Activated naive CD4-positive, alpha-beta T cell treated with anti-CD3 and anti-CD28 coated beads for 36 hours (primary cell): Measurements from ENCODE around the gene FYCO1. TPM values are rescaled to one million over a fixed set of nuclear protein-coding genes. Genes with fewer than 3 reads are reported as not detected.

ENCODE experiments used
- CTCF ChIA-PET: fragments of 350-600 bp; sonication (Branson Sonifier 250); formaldehyde crosslinking; loops from one replicate; lab custom pipeline; 2021; ENCODE audit warnings: antibody characterized with exemption; lab: Charles Lee
- DNase-seq: peaks from one replicate; pipeline ENCODE4 v3.0.0-alpha.2; 2020
- H3K27ac Mint-ChIP-seq: one replicate; pipeline ENCODE4 v1.8.0; 2021; ENCODE audit warnings: mild to moderate bottlenecking, mixed read lengths
- H3K27me3 Mint-ChIP-seq: one replicate; pipeline ENCODE4 v1.8.0; 2021; ENCODE audit warnings: low read depth, mixed read lengths
- H3K36me3 Mint-ChIP-seq: one replicate; pipeline ENCODE4 v1.8.0; 2021; ENCODE audit warnings: low read depth, mixed read lengths
- H3K4me1 Mint-ChIP-seq: one replicate; pipeline ENCODE4 v1.8.0; 2021; ENCODE audit warnings: low read depth, mixed read lengths
- H3K4me3 Mint-ChIP-seq: one replicate; pipeline ENCODE4 v1.8.0; 2021; ENCODE audit warnings: mild to moderate bottlenecking, moderate library complexity, mixed read lengths
- H3K9me3 Mint-ChIP-seq: one replicate; pipeline ENCODE4 v1.8.0; 2021; ENCODE audit warnings: mixed read lengths
- intact Hi-C: fragments of 100-400 bp; cut with micrococcal nuclease; formaldehyde crosslinking; loops from one replicate; pipeline ENCODE4 v1.15.1; 2023
- total RNA-seq, 2 experiments: library from RNA; stranded (reverse); gene quantifications; one replicate each; pipeline ENCODE4 v1.2.3, GENCODE V29; 2021

Gene FYCO1
- total RNA-seq, 2 experiments from 2014 or later, result 10.2 to 10.5 TPM

DNA sequence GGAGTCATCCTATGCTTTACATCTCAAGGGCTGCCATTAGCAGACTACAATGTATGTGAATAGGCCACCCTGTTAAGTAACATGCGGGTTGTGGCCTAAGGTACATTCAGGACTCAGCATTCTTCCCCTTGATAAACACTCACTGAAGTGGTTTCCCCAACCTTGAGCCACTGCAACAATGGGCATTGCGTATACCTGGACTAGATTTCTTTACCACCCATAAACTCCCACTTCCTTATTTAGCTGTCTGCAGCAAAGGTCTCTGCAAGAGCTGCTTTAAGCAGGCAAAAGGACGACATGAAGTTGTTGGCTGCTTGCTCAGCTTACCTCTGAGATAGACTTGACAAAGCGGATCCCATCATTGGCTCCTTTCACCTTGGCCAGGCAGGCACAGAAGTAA is 16.2 kb downstream of the FYCO1 start:
- Mint-ChIP-seq H3K27ac (no peak overlapping the region), H3K4me1 (peaks cover 65% of the 10 kb centered on the region), H3K9me3 (no peaks in the 10 kb centered on the region), H3K27me3 (no peaks in the 10 kb centered on the region), H3K4me3 (no peak overlapping the region), H3K36me3 (peaks cover 76% of the 10 kb centered on the region)
- intact Hi-C loops, result loop anchor here (2.0 to 5.0 kb wide), 2 partner anchors 287 to 319 kb away; no protein-coding TSS in a partner anchor
- CTCF ChIA-PET, result no interaction called here
- no peak for DNase-seq

DNA sequence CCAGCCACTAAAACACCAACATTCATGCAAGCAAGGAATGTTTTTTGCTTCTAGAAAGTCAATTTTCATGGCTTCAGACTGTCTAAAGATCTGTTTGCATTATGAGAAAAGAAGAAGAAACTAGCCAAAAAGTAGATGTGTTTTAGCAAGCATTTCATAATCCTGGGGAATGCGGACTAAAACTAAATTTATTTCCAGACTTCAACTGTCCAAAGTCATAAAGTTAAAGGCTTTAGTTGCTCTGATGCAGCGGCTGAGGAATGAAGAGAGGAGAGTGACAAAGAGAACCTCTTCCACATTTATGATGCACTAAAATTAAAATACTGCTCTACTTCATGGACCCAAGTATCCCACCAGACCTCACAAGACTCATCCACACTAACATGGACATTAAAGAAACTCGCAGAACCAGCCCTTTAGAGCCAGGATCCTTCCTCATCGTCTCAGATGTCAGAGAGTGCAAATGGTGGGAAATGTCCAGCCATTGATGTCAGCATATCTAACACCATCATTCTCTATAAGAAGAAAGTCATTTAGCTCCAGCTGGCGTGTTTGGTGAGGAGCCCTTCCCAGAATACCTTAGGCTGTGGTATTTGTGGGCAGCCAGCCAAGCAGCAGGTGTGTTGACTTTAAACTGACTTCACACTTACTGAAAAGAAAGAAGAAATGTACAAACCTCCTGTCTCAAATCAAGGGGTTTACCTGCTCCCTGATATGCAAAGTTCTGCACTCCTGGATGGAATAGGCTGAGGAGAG is 17.4 kb downstream of the FYCO1 start:
- H3K27me3 Mint-ChIP-seq, result no peaks in the 10 kb centered on the region
- H3K4me1 Mint-ChIP-seq, result peaks cover 65% of the 10 kb centered on the region
- no peak overlapping the region for H3K4me3 Mint-ChIP-seq
- H3K9me3 Mint-ChIP-seq, result no peaks in the 10 kb centered on the region
- H3K36me3 Mint-ChIP-seq, result peaks cover 70% of the 10 kb centered on the region
- DNase-seq, result peak; percentile 89
- CTCF ChIA-PET, result interaction anchor here (0.7 to 1.7 kb wide), 2 partner anchors 35 to 938 kb away, joined by 3 to 4 read pairs; partner anchors contain the start of gene CXCR6
- H3K27ac Mint-ChIP-seq, result peak overlapping the region; percentile 80
- intact Hi-C loops, result loop anchor here (1.0 to 5.0 kb wide), 4 partner anchors 16 to 321 kb away; no protein-coding TSS in a partner anchor

GRCh38 chr3:45976191-45977091 is 19.2 kb downstream of the FYCO1 start:
- peak; percentile 61 for DNase-seq
- H3K36me3 Mint-ChIP-seq, result peaks cover 70% of the 10 kb centered on the region

GRCh38 chr3:45975686-45976085 is 19.9 kb downstream of the FYCO1 start:
- H3K9me3 Mint-ChIP-seq, result no peaks in the 10 kb centered on the region

More at GRCh38 chr3:45976191-45977091, 19.2 kb downstream of the FYCO1 start:
- Mint-ChIP-seq H3K4me3 (no peak overlapping the region), H3K27ac (peak overlapping the region; percentile 79), H3K9me3 (no peaks in the 10 kb centered on the region), H3K4me1 (peaks cover 64% of the 10 kb centered on the region), H3K27me3 (no peaks in the 10 kb centered on the region)
- CTCF ChIA-PET, result interaction anchor here (1.3 to 1.7 kb wide), 2 partner anchors 33 kb away, joined by 4 to 5 read pairs; partner anchors contain the start of gene CXCR6
- intact Hi-C loops, result loop anchor here (5.0 kb wide), 1 partner anchor 284 kb away; no protein-coding TSS in a partner anchor

DNA sequence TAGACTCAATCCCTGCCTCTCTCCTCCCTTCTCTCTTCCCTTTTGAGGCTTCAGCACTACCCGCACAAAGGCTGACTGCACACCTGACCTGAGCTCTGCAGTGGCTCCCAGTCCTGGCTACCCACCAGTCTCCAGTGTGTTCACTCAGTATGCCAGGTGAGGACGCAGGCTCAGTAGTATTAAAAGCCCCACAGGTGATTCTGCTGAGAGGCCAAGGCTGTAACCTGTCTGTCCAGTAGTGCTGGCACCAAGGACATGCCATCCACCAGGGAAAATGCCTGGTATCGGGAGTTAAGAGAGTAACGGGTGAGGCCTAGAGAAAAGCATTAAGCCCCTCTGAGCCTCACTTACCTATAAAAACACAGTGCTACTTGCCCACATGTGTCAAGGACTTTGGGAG is 20.9 kb downstream of the FYCO1 start:
- H3K27ac Mint-ChIP-seq, result no peak overlapping the region
- no peak for DNase-seq
- peaks cover 69% of the 10 kb centered on the region for H3K36me3 Mint-ChIP-seq
- CTCF ChIA-PET, result interaction anchor here (1.3 kb wide), 1 partner anchor 32 kb away, joined by 5 read pairs; the partner anchor contains the start of gene CXCR6
- H3K9me3 Mint-ChIP-seq, result no peaks in the 10 kb centered on the region
- intact Hi-C loops, result loop anchor here (5.0 kb wide), 1 partner anchor 282 kb away; no protein-coding TSS in a partner anchor
- H3K4me3 Mint-ChIP-seq, result no peak overlapping the region
- H3K27me3 Mint-ChIP-seq, result no peaks in the 10 kb centered on the region
- peaks cover 46% of the 10 kb centered on the region for H3K4me1 Mint-ChIP-seq

More at GRCh38 chr3:45975686-45976085, 19.9 kb downstream of the FYCO1 start:
- H3K27me3 Mint-ChIP-seq, result no peaks in the 10 kb centered on the region
- H3K27ac Mint-ChIP-seq, result peak overlapping the region; percentile 37
- no peak for DNase-seq
- CTCF ChIA-PET, result interaction anchor here (1.3 kb wide), 1 partner anchor 33 kb away, joined by 5 read pairs; the partner anchor contains the start of gene CXCR6
- no peak overlapping the region for H3K4me3 Mint-ChIP-seq
- peaks cover 56% of the 10 kb centered on the region for H3K4me1 Mint-ChIP-seq
- peaks cover 69% of the 10 kb centered on the region for H3K36me3 Mint-ChIP-seq
- intact Hi-C loops, result loop anchor here (5.0 kb wide), 1 partner anchor 283 kb away; no protein-coding TSS in a partner anchor

DNA sequence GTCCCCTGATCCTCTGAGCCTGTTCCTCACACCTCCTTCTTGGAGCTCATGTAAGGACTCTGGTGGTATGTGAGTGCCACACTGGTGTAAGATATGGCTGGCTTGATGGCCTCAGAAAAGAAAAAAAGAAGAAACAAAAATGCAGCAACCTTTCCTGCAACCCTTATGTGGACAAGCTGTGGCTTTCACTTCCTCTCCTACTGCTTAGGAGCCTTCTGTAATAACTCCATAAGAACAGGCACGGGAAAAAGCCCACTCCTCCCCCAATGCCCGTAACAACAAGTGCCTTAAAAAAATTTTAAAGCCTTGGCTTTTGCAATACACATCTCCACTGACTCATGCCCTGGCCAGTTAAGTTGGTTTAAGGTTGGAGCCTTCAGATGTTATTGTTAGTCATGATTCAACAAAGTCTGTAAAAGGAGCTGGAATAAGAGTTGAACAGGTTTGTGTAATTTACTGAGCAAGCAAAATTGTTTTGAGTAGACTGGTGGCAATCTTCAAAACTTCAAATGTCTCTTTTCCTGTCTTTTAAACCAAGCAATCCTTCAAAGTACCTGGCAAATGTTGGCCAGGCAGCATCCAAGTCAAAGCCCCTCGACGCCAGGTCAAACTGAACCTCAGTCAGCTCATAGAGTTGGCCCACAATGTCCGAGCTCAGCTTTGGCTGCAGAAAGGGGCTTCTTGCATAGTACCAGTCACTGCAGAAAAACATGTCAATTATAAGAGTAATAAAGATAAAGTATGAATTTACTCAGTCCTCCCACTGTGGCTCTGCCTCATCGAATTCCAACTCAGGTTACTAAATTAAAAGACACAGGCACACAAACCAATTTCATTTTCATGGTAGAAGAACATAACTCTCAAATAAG is 22.9 kb downstream of the FYCO1 start:
- Mint-ChIP-seq H3K36me3 (peaks cover 68% of the 10 kb centered on the region), H3K9me3 (no peaks in the 10 kb centered on the region), H3K4me1 (peaks cover 29% of the 10 kb centered on the region), H3K4me3 (no peak overlapping the region), H3K27ac (no peak overlapping the region), H3K27me3 (no peaks in the 10 kb centered on the region)
- DNase-seq, result no peak
- CTCF ChIA-PET, result interaction anchor here (0.9 kb wide), 1 partner anchor 106 kb away, joined by 3 read pairs; no protein-coding TSS in a partner anchor
- intact Hi-C loops, result no loop called here

DNA sequence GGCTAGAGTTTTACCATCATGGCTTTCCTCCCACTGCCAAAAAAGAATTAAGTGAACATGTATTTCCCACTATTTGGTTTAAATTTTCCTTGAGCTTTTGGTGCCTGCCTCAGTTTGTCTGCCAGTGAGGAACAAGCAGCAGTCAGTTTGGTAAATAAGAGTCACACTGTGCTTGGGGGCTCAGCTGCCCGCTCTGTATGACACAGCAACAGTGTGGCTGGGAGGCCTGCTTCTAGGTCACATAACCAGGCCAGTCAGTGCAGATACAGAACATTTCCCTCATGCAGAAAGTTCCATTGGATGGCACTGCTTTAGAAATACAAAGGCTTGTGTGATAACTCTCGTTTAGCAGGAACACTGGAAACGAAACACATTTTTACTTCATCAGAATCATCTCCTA is 25.7 kb downstream of the FYCO1 start:
- intact Hi-C loops, result no loop called here
- no peaks in the 10 kb centered on the region for H3K27me3 Mint-ChIP-seq
- H3K4me1 Mint-ChIP-seq, result peaks cover 22% of the 10 kb centered on the region
- DNase-seq, result no peak
- no peak overlapping the region for H3K4me3 Mint-ChIP-seq
- H3K9me3 Mint-ChIP-seq, result no peaks in the 10 kb centered on the region
- H3K27ac Mint-ChIP-seq, result no peak overlapping the region
- CTCF ChIA-PET, result no interaction called here
- H3K36me3 Mint-ChIP-seq, result peaks cover 67% of the 10 kb centered on the region

- peaks cover 31% of the 10 kb centered on the region for H3K4me1 Mint-ChIP-seq
- intact Hi-C loops, result no loop called here
- CTCF ChIA-PET, result interaction anchor here (1.0 to 1.7 kb wide), 2 partner anchors 28 to 207 kb away, joined by 3 to 4 read pairs; no protein-coding TSS in a partner anchor
These were observed 26.5 kb downstream of the FYCO1 start for GRCh38 chr3:45969116-45969515.

DNA sequence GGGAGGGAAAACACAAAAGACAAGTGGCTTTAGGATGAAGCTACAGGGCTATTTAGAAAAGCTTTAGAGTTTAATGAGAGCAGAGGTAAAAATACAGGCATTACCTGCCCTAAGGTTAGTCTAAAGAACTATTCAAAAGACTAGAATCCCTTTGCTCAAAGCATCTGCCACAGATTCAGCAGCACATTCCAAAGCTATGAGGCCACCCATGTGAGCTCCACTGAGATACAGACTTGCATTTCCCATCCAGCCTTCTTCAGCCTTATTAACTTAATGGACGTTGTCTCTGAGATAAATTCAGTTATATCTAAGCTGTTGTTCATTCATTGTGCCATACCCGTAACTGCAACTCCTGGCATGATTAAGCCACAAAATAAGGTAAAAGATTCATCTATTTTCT is 26.9 kb downstream of the FYCO1 start:
- H3K27me3 Mint-ChIP-seq, result no peaks in the 10 kb centered on the region
- DNase-seq, result no peak
- peaks cover 71% of the 10 kb centered on the region for H3K36me3 Mint-ChIP-seq
- no peak overlapping the region for H3K4me3 Mint-ChIP-seq
- CTCF ChIA-PET, result interaction anchor here (1.0 to 1.9 kb wide), 4 partner anchors 27 to 207 kb away, joined by 3 to 14 read pairs (median 5); no protein-coding TSS in a partner anchor
- H3K27ac Mint-ChIP-seq, result no peak overlapping the region
- H3K9me3 Mint-ChIP-seq, result no peaks in the 10 kb centered on the region
- intact Hi-C loops, result no loop called here
- H3K4me1 Mint-ChIP-seq, result peaks cover 35% of the 10 kb centered on the region

More at GRCh38 chr3:45969116-45969515, 26.5 kb downstream of the FYCO1 start:
- H3K4me3 Mint-ChIP-seq, result no peak overlapping the region
- DNase-seq, result no peak
- no peak overlapping the region for H3K27ac Mint-ChIP-seq
- H3K27me3 Mint-ChIP-seq, result no peaks in the 10 kb centered on the region
- H3K36me3 Mint-ChIP-seq, result peaks cover 68% of the 10 kb centered on the region
- H3K9me3 Mint-ChIP-seq, result no peaks in the 10 kb centered on the region

GRCh38 chr3:45968149-45968548 is 27.5 kb downstream of the FYCO1 start:
- CTCF ChIA-PET, result interaction anchor here (1.0 to 1.9 kb wide), 6 partner anchors 27 to 410 kb away, joined by 3 to 14 read pairs (median 4); no protein-coding TSS in a partner anchor
- Mint-ChIP-seq H3K27me3 (no peaks in the 10 kb centered on the region), H3K4me1 (peaks cover 40% of the 10 kb centered on the region), H3K9me3 (no peaks in the 10 kb centered on the region), H3K27ac (no peak overlapping the region), H3K4me3 (no peak overlapping the region), H3K36me3 (peaks cover 72% of the 10 kb centered on the region)
- intact Hi-C loops, result no loop called here
- no peak for DNase-seq

GRCh38 chr3:45967724-45968123 is 27.9 kb downstream of the FYCO1 start:
- Mint-ChIP-seq H3K4me1 (peaks cover 41% of the 10 kb centered on the region), H3K9me3 (no peaks in the 10 kb centered on the region), H3K4me3 (no peak overlapping the region), H3K27ac (no peak overlapping the region), H3K36me3 (peaks cover 73% of the 10 kb centered on the region), H3K27me3 (no peaks in the 10 kb centered on the region)
- intact Hi-C loops, result no loop called here
- no peak for DNase-seq
- CTCF ChIA-PET, result interaction anchor here (1.0 to 1.9 kb wide), 6 partner anchors 26 to 410 kb away, joined by 3 to 14 read pairs (median 4); no protein-coding TSS in a partner anchor
